Spleen (tissue), 11 donors: ENCODE data around the gene CNST. TPM values are rescaled to one million over a fixed set of nuclear protein-coding genes. Genes with fewer than 3 reads are reported as not detected.
"Not testable (repeated sequence)": the region's sequence is repeated elsewhere in the genome, so short reads cannot be mapped to it uniquely, and the experiment has no call there.

Experiments used
- DNase-seq: peaks from one replicate; pipeline ENCODE4 v3.0.0-alpha.2; 2020
- H3K27ac ChIP-seq, 8 donors: fragments of 200-600 bp; sonication (generic) in 7 of 8; 1 replicate in 4 of 8; 2 replicates in 4 of 8; pipeline versions ENCODE4 v1.5.0 to v1.8.0; 2016 to 2021; ENCODE audit warnings: inconsistent platforms in 4 of 8, mild to moderate bottlenecking in 4 of 8, moderate library complexity in 1 of 8
- H3K27me3 ChIP-seq, 7 donors: fragments of 200-600 bp; sonication (generic) in 6 of 7; replicated peaks in 1 of 7; 1 replicate in 4 of 7; 2 replicates in 3 of 7; pipeline versions ENCODE4 v1.5.0 to v1.8.0; 2016 to 2021; ENCODE audit warnings: inconsistent platforms in 3 of 7, mild to moderate bottlenecking in 1 of 7
- H3K36me3 ChIP-seq, 6 donors: fragments of 200-600 bp; sonication (generic) in 5 of 6; 1 replicate in 4 of 6; 2 replicates in 2 of 6; pipeline versions ENCODE4 v1.5.0 to v1.8.0; 2016 to 2021; ENCODE audit warnings: inconsistent platforms in 2 of 6
- H3K4me1 ChIP-seq, 6 donors: fragments of 200-600 bp; sonication (generic) in 5 of 6; 1 replicate in 3 of 6; 2 replicates in 3 of 6; pipeline versions ENCODE4 v1.5.0 to v1.8.0; 2016 to 2021; ENCODE audit warnings: inconsistent platforms in 3 of 6
- H3K4me3 ChIP-seq, 8 donors: fragments of 200-600 bp; sonication (generic) in 7 of 8; 1 replicate in 4 of 8; 2 replicates in 4 of 8; pipeline versions ENCODE4 v1.5.0 to v1.8.0; 2016 to 2021; ENCODE audit warnings: inconsistent platforms in 4 of 8, mild to moderate bottlenecking in 4 of 8, moderate library complexity in 2 of 8
- H3K9me3 ChIP-seq, 8 donors: fragments of 200-600 bp; sonication (generic) in 7 of 8; 1 replicate in 4 of 8; 2 replicates in 4 of 8; pipeline versions ENCODE4 v1.5.0 to v1.8.0; 2016 to 2021; ENCODE audit warnings: inconsistent platforms in 4 of 8
- CTCF ChIP-seq, 11 experiments: fragments of 200-600 bp in 7 of 11; fragments of 450-650 bp in 4 of 11; sonication (generic) in 4 of 11; IDR thresholded peaks in 8 of 11; conservative IDR thresholded peaks in 3 of 11; 1 replicate in 7 of 11; 2 replicates in 4 of 11; pipeline versions ENCODE4 v1.4.0 to v1.8.0; 2016 to 2021; ENCODE audit warnings: antibody characterized with exemption in 11 of 11, inconsistent platforms in 4 of 11, mild to moderate bottlenecking in 1 of 11
- POLR2A ChIP-seq, 3 donors: fragments of 450-650 bp; IDR thresholded peaks; one replicate each; pipeline ENCODE4 v1.5.1; 2017; ENCODE audit warnings: antibody characterized with exemption in 3 of 3, mild to moderate bottlenecking in 1 of 3
- POLR2AphosphoS5 ChIP-seq, 3 donors: sonication (generic); formaldehyde crosslinking; IDR thresholded peaks; one replicate each; pipeline ENCODE4 v1.5.1; 2017; ENCODE audit warnings: antibody characterized with exemption in 3 of 3
- WGBS, 5 donors: extraction: QIAGEN DNeasy Blood & Tissue Kit in 3 of 5; methylation state at CpG; one replicate each; pipeline versions ENCODE4 v1.1.5 to v1.1.7; 2013 to 2018; 5-methylcytosine and 5-hydroxymethylcytosine counted together
- intact Hi-C: fragments of 100-400 bp; cut with DNase I; formaldehyde crosslinking; loops from one replicate; pipeline ENCODE4 v1.15.0; 2023; ENCODE audit warnings: low total_unique reads
- polyA plus RNA-seq, 3 donors: library from polyadenylated mRNA; stranded (reverse); fragments of 200-250 nt; gene quantifications; one replicate each; pipeline ENCODE4 v1.2.1, GENCODE V29; 2013
- total RNA-seq, 7 donors: library from RNA; depleted of rRNA in 3 of 7; stranded (reverse); fragments of >200 nt in 3 of 7; fragmentation: NEBNext Ultra II Directional in 4 of 7; extraction: Animal tissue kit (Norgen Biotek cat#: 25700) in 4 of 7; gene quantifications; one replicate each; pipeline versions ENCODE4 v1.1.0 to v1.2.1, GENCODE V29; 2016 to 2021
- donor health status: healthy with polysubstance abuse.
- donor health status: DM: no; HTN: no; CAD: no; lungs with moderate emphysema.
- donor health status: DM: no; HTN: no; CAD: no.
- donor health status: Bipolar disorder and iron deficiency.
- donor health status: healthy.
- donor health status: DM: no; HTN: no; CAD: no.
- donor health status: DM: yes; HTN: yes; CAD: no.

CNST gene
- total and polyA plus RNA-seq, 10 donors, result 7.5 to 40.5 (median 30.0) TPM

DNA sequence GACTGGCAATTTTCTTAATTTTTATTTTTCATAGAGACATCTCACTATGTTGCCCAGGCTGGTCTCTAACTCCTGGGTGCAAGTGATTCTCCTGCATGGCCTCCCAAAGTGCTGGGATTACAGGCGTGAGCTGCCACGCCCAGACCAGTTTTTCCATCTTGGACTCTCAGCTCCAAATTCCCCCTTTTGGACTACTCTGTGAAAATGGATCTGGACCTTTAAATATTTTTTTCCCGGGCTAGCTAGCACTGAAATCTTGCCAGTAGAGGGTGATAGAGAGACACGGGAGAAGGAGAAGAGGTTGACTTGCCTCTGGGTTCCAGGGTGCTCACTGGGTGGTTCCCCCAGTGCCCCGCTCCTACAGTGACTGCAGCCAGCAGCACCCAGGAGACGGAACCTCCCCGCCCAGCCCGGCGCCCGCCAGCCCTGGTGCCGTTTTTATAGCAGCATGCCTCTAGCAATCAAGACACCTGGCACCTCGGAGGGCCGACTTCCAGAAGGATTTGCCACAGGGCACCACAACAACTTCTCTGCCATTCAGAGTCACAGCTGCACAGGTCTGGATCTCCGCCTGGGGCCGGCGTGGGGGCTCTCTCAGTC lies 123.3 kb downstream of the CNST start:
- Histone ChIP-seq H3K4me3 (peak overlapping the region in 2 of 8 donors; percentile 13 to 45), H3K27ac (no peak overlapping the region), H3K27me3 (peaks cover 0 to 5% (median 0%) of the 10 kb centered on the region in 7 donors), H3K4me1 (peaks cover 0 to 10% (median 6%) of the 10 kb centered on the region in 6 donors), H3K36me3 (no peaks in the 10 kb centered on the region), H3K9me3 (peaks cover 0 to 12% (median 3%) of the 10 kb centered on the region in 8 donors)
- TF ChIP-seq POLR2AphosphoS5 (IDR thresholded peaks at IDR 0.05), result no peak
- no peak for TF ChIP-seq POLR2A (IDR thresholded peaks at IDR 0.05)
- TF ChIP-seq CTCF (IDR thresholded peaks at IDR 0.05 in 8 of 11, conservative IDR thresholded peaks at IDR 0.05 in 3 of 11), result peak; percentile 29 to 74 (median 60)
- peak; percentile 83 for DNase-seq
- whole genome bisulfite sequencing, 5 donors, result 15 to 21% (median 18%) methylated on average over 16 of the region's 16 CpGs
- intact Hi-C loops, result no loop called here

GRCh38 chr1:246690100-246690499 lies 123.8 kb downstream of the CNST start:
- TF ChIP-seq POLR2AphosphoS5 (IDR thresholded peaks at IDR 0.05) (no peak), CTCF (IDR thresholded peaks at IDR 0.05 in 8 of 11, conservative IDR thresholded peaks at IDR 0.05 in 3 of 11) (no peak), POLR2A (IDR thresholded peaks at IDR 0.05) (no peak)
- peaks cover 0 to 10% (median 6%) of the 10 kb centered on the region in 6 donors for H3K4me1 ChIP-seq
- intact Hi-C loops, result no loop called here
- peaks cover 0 to 17% (median 5%) of the 10 kb centered on the region in 8 donors for H3K9me3 ChIP-seq
- no peak overlapping the region for H3K4me3 ChIP-seq
- DNase-seq, result no peak
- H3K36me3 ChIP-seq, result no peaks in the 10 kb centered on the region
- WGBS, 5 donors, result 83 to 91% (median 86%) methylated on average over 12 of the region's 12 CpGs
- H3K27ac ChIP-seq, result no peak overlapping the region
- H3K27me3 ChIP-seq, result peaks cover 0 to 5% (median 0%) of the 10 kb centered on the region in 7 donors

- Histone ChIP-seq H3K9me3 (peaks cover 0 to 21% (median 5%) of the 10 kb centered on the region in 8 donors), H3K27me3 (peaks cover 0 to 5% (median 0%) of the 10 kb centered on the region in 7 donors), H3K36me3 (no peaks in the 10 kb centered on the region), H3K4me1 (peaks cover 0 to 11% (median 6%) of the 10 kb centered on the region in 6 donors), H3K27ac (no peak overlapping the region), H3K4me3 (no peak overlapping the region)
- intact Hi-C loops, result no loop called here
- no peak for TF ChIP-seq CTCF (IDR thresholded peaks at IDR 0.05 in 8 of 11, conservative IDR thresholded peaks at IDR 0.05 in 3 of 11)
- TF ChIP-seq POLR2AphosphoS5 (IDR thresholded peaks at IDR 0.05), result no peak
- no peak for TF ChIP-seq POLR2A (IDR thresholded peaks at IDR 0.05)
- DNase-seq, result no peak
- 77 to 83% (median 82%) methylated on average over 15 of the region's 15 CpGs for WGBS, 5 donors
These were observed 125.6 kb downstream of the CNST start for GRCh38 chr1:246691622-246692495.

DNA sequence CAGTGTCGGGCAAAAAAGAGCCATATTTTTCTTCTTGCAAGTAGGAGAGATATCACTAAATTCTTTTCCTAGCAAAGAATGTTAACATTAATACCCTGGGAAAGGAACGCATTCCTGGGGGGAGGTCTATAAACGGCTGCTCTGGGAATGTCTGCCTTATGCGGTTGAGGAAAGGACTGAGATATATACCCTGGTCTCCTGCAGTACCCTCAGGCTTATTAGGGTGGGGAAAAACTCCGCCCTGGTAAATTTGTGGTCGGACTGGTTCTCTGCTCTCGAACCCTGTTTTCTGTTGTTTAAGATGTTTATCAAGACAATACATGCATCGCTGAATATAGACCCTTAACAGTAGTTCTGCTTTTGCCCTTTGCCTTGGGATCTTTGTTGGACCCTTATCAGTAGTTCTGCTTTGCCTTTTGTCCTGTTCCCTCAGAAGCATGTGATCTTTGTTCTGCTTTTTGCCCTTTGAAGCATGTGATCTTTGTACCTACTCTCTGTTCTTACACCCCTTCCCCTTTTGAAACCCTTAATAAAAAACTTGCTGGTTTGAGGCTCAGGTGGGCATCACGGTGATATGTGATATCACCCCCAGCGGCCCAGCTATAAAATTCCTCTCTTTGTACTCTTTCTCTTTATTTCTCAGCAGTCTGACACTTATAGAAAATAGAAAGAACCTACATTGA lies 128.1 kb downstream of the CNST start:
- intact Hi-C loops, result not testable (repeated sequence)

More for the DNA sequence above, 128.1 kb downstream of the CNST start:
- peaks cover 0 to 23% (median 11%) of the 10 kb centered on the region in 6 donors for H3K4me1 ChIP-seq
- not testable (repeated sequence) for DNase-seq, H3K27ac ChIP-seq, H3K4me3 ChIP-seq, H3K27me3 ChIP-seq, H3K36me3 ChIP-seq
- H3K9me3 ChIP-seq, result peaks cover 0 to 21% (median 5%) of the 10 kb centered on the region in 8 donors
- 77 to 87% (median 84%) methylated on average over 10 of the region's 10 CpGs for WGBS, 5 donors
